GM21528 (cell line): ENCODE data around the gene MYADM.
"Not testable (repeated sequence)": the region's sequence is repeated elsewhere in the genome, so short reads cannot be mapped to it uniquely, and the experiment has no call there.

Experiments
- ATAC-seq: cut with Tn5 transposase; IDR thresholded peaks from one replicate; pipeline ENCODE4 v1.9.1; 2021; ENCODE audit warnings: mild to moderate bottlenecking, moderate library complexity; ENCODE audit not compliant: unreplicated experiment, low FRiP score

Gene MYADM

GRCh38 chr19:53867225-53868090, at the start of gene MYADM:
Gene MYADM, plus strand, starts transcription at chr19:53867883. Its CDS starts 5,647 bp downstream, at chr19:53873530.
- ATAC-seq = peak; percentile 63

GRCh38 chr19:53818756-53819155, 48.9 kb upstream of the MYADM start:
- ATAC-seq = no peak

DNA sequence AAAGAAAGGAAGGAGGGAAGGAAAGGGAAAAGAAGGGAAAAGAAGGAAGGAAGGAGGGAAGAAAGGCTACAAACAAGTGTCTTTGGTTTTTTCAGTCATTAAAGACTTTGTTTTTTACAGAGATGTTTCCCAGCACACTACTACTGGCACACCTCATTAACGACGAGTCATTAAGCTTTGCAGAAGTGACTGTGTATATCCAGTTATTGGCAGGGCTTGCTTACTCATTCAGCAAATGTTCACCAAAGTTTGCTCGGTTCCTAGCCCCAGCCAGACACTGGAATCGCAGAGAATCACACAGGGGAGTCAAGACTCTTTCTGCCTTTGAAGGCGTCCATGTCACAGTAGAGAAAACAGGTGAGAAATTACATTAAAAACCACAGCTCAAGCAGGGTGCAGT, 47.8 kb upstream of the MYADM start:
- ATAC-seq = no peak

DNA sequence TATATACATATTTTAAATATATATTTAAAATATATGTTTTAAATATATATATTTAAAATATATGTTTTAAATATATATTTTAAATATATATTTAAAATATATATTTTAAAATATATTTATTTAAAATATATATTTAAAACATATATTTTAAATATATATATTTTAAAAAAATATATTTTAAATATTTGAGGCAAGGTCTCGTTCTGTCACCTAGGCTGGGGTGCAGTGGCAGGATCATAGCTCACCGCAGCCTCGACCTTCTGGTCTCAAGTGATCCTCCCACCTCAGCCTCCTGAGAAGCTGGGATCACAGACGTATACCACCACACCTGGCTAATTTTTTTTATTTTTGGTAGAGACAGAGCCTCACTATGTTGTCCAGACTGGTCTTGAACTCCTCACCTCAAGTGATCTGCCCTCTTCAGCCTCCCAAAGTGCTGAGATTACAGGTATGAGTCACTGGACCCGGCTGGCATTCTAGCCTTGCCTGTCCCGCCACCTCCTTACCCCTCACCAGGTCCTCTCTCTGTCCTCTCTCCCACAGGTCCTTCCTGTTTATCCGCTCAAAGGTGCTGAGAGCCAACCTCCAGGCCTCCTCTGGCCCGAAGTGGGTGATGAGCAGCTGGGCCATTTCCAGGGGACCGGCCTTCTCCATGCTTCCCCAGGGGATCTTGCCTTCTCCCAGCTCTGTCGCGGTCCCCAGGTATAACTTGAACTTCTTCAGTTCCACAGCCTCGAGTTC, 44.1 kb upstream of the MYADM start:
- no peak for ATAC-seq

GRCh38 chr19:53824134-53824611, 43.5 kb upstream of the MYADM start, which contains the start of gene NLRP12:
Gene NLRP12, minus strand, starts transcription at chr19:53824314. Its CDS starts 140 bp downstream, at chr19:53824174.
- no peak for ATAC-seq

GRCh38 chr19:53826876-53827275, 40.8 kb upstream of the MYADM start:
- ATAC-seq = no peak

- no peak for ATAC-seq
Observed at GRCh38 chr19:53828531-53828930, 39.2 kb upstream of the MYADM start.

DNA sequence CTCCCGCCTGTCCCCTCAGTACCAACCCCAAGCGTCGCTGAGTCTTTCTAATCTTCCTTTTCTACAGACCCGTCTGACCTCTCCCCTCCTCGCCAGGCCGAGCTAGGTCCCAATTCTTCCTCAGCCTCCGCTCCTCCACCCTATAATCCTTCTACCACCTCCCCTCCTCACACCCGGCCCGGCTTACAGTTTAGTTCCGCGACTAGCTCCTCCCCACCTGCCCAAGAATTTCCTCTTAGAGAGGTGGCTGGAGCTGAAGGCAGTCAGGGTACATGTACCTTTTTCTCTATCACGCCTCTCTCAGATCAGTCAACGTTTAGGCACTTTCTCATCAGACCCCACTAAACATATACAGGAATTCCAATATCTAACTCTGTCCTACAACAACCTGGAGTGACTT, 34.8 kb upstream of the MYADM start:
- not testable (repeated sequence) for ATAC-seq

DNA sequence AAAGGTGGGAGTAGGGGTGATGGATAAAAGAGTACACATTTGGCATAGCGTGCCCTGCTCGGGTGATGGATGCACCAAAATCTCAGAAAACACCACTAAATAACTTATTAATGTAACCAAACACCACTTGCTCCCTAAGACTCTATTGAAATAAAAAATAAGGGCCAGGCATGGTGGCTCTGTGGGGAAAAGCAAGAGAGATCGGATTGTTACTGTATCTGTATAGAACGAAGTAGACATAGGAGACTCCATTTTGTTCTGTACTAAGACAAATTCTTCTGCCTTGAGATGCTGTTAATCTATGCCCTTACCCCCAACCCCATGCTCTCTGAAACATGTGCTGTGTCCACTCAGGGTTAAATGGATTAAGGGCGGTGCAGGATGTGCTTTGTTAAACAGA, 29.2 kb upstream of the MYADM start:
- ATAC-seq = not testable (repeated sequence)

DNA sequence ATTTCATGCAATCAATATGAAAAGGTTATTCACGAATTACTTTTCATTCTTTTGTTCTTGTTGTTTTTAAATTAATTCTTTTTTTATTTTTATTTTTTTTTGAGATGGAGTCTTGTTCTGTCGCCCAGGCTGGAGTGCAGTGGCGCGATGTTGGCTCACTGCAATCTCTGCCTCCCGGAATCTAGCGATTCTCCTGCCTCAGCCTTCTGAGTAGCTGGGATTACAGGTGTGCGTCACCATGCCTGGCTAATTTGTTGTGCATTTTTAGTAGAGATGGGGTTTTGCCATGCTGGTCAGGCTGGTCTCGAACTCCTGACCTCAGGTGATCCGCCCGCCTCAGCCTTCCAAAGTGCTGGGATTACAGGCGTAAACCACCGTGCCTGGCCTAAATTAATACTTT, 27.4 kb upstream of the MYADM start:
- not testable (repeated sequence) for ATAC-seq

DNA sequence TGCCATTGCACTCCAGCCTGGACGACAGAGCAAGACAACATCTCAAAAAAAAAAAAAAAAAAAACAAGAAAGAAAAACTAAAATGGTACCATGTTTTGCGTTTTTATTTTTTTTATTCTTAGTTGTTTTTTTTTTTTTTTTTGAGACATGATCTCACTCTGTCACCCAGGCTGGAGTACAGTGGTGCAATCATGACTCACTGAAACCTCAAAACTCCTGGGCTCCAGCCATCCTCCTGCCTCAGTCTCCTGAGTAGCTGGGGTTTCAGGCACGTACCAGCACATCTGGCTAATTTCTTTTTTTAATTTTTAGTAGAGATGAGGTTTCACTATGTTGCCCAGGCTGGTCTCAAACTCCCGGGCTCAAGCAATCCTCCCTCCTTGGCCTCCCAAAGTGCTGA, 26.8 kb upstream of the MYADM start:
- ATAC-seq = not testable (repeated sequence)

GRCh38 chr19:53844849-53845246, 22.8 kb upstream of the MYADM start:
- no peak for ATAC-seq

- ATAC-seq = no peak
Observed at GRCh38 chr19:53847555-53847954, 20.1 kb upstream of the MYADM start.

GRCh38 chr19:53849237-53849676, 18.4 kb upstream of the MYADM start:
- no peak for ATAC-seq

GRCh38 chr19:53853707-53854106, 14.0 kb upstream of the MYADM start:
- ATAC-seq = no peak

- no peak for ATAC-seq
Observed at GRCh38 chr19:53864308-53864836, 3.3 kb upstream of the MYADM start.

DNA sequence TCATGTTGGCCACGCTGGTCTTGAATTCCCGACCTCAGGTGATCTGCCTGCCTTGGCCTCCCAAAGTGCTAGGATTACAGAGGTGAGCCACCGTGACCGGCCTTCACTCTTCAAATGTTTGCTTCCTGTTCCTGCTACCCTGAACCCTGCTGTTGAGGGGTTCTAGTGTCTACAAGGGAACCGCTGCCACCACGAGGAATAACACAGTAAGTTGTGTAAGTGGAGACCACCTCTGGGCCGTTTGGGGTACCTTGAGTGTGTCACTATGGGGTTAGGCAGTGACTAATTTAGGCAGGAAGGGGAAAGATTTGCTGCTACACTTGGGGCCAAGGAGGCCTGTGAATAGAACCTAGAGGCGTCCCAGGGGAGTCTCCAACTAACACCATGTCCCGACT, 2.2 kb upstream of the MYADM start:
- no peak for ATAC-seq

DNA sequence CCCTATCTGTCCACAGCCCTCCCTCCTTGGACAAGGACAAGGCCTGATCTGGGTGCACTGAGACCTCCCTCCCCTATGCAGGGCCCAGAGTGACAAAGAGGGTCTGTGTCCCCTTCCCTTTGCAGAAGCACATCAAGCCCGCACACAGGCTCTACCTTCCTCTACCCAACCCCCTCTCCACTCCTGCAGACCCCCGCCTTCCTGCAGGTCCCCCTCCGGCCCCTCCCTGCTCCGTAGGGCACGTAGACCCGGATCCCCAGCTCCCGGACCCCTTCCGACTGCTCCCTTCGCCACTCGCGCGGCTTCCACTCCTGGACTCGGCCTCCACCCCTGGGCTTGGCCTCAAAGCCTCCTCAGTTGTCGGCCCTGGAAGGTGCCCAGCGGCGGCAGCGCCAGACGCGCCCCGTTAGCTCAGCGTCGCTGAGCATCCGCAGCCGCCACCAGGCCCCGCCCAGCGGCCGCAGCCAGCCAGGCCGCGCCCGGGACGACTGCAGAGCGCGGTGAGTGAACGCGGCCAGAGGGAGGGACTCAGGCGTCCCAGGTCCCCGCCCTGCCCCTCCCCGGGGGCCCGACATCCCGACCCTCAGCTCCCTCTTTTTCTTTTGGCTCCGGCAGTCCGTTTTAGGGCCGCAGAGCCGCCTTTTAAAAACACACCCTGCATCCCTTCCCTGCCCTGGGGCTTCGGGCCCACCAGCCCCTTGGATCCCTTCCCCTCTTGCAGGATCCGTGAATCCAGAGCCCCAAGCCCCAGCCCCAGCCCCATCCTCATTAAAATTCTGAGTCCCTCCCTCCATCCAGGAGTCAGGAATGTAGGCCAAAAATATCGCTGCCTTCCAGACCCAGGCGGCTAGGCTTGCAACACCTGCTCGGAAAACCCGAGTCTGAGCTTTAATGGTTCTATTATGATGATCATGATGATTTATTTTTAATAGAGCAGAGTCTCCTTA, 1.5 kb upstream of the MYADM start:
- ATAC-seq = no peak

DNA sequence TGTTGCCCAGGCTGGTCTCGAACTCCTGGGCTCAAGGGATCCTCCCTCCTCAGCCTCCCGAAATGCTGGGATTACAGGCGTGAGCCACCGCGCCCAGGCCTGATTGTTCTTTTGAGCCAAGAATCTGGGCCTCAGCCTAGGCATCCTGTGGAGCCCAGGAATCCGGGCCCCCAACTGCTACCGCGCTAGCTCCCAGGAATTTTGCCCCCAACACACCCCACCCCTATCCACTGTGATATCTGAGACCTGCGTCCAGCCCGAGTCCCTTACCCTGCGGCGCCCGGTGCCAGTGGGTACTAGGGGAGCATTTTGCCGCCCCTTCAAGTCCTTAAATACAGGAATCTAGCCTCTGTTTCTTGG, 838 bp upstream of the MYADM start:
- no peak for ATAC-seq
